Renal cortex interstitium (tissue), 11 donors: ENCODE measurements around the gene GPC6. TPM values are rescaled to one million over a fixed set of nuclear protein-coding genes. Genes with fewer than 3 reads are reported as not detected.

Experiments used
- DNase-seq, 11 donors: peaks; one replicate each; pipeline ENCODE4 v3.0.0-alpha.2; 2013; ENCODE audit warnings: low read depth in 9 of 11, low spot score in 4 of 11; ENCODE audit errors: extremely low read depth in 1 of 11
- polyA plus RNA-seq, 3 donors: library from polyadenylated mRNA; unstranded; fragments of 120-200 nt; gene quantifications; one replicate each; pipeline ENCODE4 v1.2.1, GENCODE V29; 2013; ENCODE audit not compliant: insufficient read length in 3 of 3

Gene GPC6
- polyA plus RNA-seq, 3 donors: 54.1 to 67.2 (median 57.5) TPM

GRCh38 chr13:93875547-93875946 is 648.9 kb downstream of the GPC6 start:
- no peak for DNase-seq

DNA sequence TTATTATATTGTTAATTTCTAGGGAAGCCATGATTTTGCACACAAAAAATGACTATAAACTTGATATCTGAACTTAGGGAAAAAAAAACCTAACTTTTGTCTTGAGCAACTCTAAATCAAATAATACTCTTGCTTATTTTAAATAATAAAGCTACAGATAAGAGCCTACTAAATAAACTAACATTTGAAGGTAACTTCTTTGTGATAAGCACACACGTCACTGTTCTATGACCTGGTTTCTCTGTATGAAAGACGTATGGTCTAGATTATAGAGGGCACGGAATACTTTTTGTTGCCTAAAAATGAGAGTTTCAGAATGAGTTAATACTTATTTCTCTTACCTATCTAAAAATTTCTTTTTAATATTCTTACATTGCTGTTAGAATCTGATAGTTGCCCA is 649.6 kb downstream of the GPC6 start:
- no peak for DNase-seq

DNA sequence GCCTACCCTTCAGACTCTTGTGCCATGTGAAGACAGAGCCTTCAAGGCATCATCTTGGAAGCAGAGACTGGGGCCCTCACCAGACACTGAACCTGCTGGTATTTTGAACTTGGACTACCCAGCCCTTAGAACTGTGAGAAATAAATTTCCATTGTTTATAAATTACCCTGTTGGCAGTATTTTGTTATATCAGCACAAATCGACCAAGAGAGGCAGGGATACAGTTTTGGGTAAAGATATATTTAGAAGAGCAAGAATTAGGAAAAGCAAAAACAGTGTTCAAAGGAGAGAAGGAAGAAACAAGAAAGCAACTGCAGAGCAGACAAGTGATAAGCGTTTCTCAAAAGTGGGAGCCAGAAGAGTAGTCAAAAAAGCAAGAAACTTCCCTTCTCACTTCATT is 652.1 kb downstream of the GPC6 start:
- no peak for DNase-seq

- DNase-seq: no peak
Measured at GRCh38 chr13:93881411-93881810, 654.8 kb downstream of the GPC6 start.

- DNase-seq: no peak
Measured at GRCh38 chr13:93882086-93882651, 655.6 kb downstream of the GPC6 start.

GRCh38 chr13:93889430-93889951 is 662.9 kb downstream of the GPC6 start:
- DNase-seq: no peak

DNA sequence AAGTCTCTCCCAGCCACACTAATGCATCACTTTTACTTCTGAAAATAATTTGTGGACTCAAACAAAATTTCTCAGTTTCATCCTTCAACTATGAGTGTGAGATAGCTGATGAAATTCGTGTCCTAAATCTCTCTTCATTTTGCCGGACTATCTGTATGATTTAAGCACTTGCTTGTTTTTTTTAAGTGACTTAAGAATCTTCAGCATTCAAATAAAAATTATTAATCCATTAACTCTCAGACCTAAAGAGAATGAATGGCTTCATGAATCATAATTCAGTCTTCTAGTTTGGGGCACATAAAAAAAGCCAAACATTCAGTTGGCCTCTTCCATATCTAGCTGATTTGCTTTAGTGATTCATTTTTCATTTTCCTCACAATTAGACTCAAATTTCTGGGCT is 673.4 kb downstream of the GPC6 start:
- no peak for DNase-seq

- DNase-seq: peak in 5 of 11 donors; percentile 4 to 26 (median 20)
Measured at GRCh38 chr13:93900731-93901130, 674.1 kb downstream of the GPC6 start.

- DNase-seq: no peak
Measured at GRCh38 chr13:93903909-93904308, 677.3 kb downstream of the GPC6 start.

- DNase-seq: peak in 2 of 11 donors; percentile 5 to 8
Measured at GRCh38 chr13:93915269-93915809, 688.7 kb downstream of the GPC6 start.

- no peak for DNase-seq
Measured at GRCh38 chr13:93922063-93922855, 695.7 kb downstream of the GPC6 start.

GRCh38 chr13:93925990-93926389 is 699.4 kb downstream of the GPC6 start:
- DNase-seq: no peak

GRCh38 chr13:93926425-93926824 is 699.8 kb downstream of the GPC6 start:
- DNase-seq: no peak

- DNase-seq: no peak
Measured at GRCh38 chr13:93927431-93927830, 700.8 kb downstream of the GPC6 start.

DNA sequence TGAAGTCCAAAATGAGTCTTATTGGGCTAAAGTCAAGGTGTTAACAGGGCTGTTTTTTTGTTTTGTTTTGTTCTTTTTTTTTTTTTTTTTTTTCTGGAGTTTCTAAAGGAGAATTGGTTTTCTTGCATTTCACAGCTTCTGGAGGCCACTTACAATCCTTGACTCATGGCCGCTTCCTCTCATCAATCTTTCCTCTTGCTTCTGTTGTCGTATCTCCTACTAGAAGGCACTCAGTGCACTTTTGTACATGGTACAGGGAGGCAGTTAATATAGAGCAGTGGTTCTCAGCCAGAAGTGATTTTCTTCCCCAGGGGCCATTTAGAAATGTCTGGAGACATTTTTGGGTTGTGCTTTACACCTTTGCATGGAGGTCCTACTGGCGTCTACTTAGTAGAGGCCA is 706.3 kb downstream of the GPC6 start:
- DNase-seq: no peak

DNA sequence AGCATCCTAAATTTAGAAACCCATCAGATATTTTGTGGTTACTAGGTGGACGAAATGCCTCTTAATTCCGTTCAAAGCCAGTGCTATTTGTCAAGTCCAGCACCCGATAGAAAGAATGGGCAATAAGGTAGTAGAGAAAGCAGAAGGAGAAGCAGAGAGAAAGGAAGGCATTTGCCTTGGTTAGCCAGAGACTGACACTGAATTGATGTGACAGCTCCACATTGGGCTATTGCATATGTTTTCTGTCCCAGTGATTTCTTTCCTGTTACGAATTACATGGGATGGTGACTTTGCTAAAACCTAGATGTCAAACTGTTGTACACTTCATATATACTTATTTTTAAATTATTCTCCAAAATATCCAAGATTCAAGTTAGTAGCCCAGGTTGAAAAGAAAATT is 710.3 kb downstream of the GPC6 start:
- DNase-seq: no peak

DNA sequence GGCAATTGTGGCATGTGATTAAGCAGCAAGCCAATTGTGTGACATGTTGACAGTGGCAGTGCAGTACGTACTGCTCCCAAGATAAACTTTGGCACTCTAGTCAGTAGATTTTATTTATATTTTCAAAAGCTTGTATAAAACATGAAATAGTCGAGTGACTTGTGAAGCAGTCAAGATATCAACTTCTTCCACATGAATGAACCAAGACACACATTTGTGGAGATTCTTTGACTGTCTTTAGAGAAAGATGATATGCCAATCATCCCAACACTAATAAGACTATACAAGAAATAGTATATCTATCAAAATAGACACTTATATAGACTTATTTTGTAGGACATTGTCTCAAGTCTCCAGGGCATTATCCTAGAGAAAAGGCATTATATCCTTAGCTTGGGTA is 714.8 kb downstream of the GPC6 start:
- no peak for DNase-seq

DNA sequence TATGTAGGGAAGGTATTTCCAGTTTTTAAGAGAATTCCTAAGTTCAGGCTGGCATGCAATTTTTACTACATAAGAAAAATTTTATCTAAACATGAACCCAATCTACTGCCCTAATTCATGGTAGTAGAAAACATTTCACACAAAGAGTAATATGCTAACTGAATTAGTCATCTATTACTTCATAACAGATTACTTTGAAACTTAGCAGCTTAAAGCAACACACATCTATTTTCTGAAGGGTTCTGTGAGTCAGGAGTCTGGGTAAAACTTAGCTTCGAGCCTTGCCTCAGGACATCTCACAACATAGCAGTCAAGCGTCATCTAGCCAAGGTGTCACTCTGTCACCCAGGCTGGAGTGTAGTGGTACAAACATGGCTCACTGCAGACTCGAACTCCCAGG is 715.4 kb downstream of the GPC6 start:
- DNase-seq: no peak

GRCh38 chr13:93945621-93946020 is 719.0 kb downstream of the GPC6 start:
- DNase-seq: no peak

DNA sequence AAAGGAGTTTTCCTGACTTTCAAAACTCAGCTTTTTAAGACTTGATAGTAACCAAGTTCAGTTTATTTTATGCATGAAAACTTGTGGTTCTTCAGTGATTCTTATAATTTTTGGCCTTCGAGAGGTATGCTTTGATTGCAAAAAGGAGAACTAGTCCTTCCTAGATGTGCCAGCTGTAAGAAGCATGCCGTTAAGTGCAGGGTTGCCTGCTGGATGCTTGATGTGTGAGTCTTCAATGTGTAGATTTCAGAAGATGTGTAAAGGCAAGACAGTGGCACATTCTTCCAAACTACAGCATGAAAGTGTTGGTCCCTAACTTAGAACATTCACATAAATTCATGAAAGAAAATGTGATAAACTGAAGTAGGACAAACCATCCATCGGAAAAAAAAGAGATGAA is 720.4 kb downstream of the GPC6 start:
- no peak for DNase-seq
